Trophoblast cell (in vitro differentiated cells and primary cell): ENCODE results near the gene KRTAP9-2.

ENCODE experiments used
- DNase-seq, 2 donors: peaks; one replicate each; pipeline ENCODE4 v3.0.0-alpha.2; 2016
- H2AFZ ChIP-seq: 2 replicates; pipeline ENCODE4 v1.6.1; 2013; ENCODE audit warnings: low read length, moderate library complexity, mild to moderate bottlenecking; ENCODE audit not compliant: insufficient read depth, poor library complexity
- H2AK5ac ChIP-seq: 2 replicates; pipeline ENCODE4 v1.6.1; 2013; ENCODE audit warnings: mild to moderate bottlenecking, low read length
- H2BK120ac ChIP-seq: 2 replicates; pipeline ENCODE4 v1.6.1; 2013; ENCODE audit warnings: low read length, mild to moderate bottlenecking, moderate library complexity; ENCODE audit not compliant: insufficient read depth, poor library complexity
- H2BK12ac ChIP-seq: 2 replicates; pipeline ENCODE4 v1.6.1; 2013; ENCODE audit warnings: mild to moderate bottlenecking, low read length, moderate library complexity
- H2BK5ac ChIP-seq: 2 replicates; pipeline ENCODE4 v1.6.1; 2013; ENCODE audit warnings: low read length, low read depth, moderate library complexity, mild to moderate bottlenecking; ENCODE audit not compliant: poor library complexity
- H3K14ac ChIP-seq: 2 replicates; pipeline ENCODE4 v1.6.1; 2013; ENCODE audit warnings: mild to moderate bottlenecking, low read length
- H3K18ac ChIP-seq: 2 replicates; pipeline ENCODE4 v1.6.1; 2013; ENCODE audit warnings: mild to moderate bottlenecking, low read length
- H3K23ac ChIP-seq: 2 replicates; pipeline ENCODE4 v1.6.1; 2013; ENCODE audit warnings: low read length
- H3K27ac ChIP-seq: 2 replicates; pipeline ENCODE4 v1.5.1; 2013; ENCODE audit warnings: low read depth, mild to moderate bottlenecking, inconsistent platforms, low read length, moderate library complexity
- H3K27me3 ChIP-seq: 2 replicates; pipeline ENCODE4 v1.6.1; 2013; ENCODE audit warnings: inconsistent platforms, mild to moderate bottlenecking, low read length, moderate library complexity; ENCODE audit not compliant: insufficient read depth
- H3K36me3 ChIP-seq, 2 experiments: 1 replicate in 1 of 2; 2 replicates in 1 of 2; pipeline ENCODE4 v1.6.1; 2013; ENCODE audit warnings: low read length in 2 of 2, mild to moderate bottlenecking in 2 of 2, moderate library complexity in 1 of 2; ENCODE audit not compliant: insufficient read depth in 2 of 2, control insufficient read depth in 1 of 2
- H3K4ac ChIP-seq: 2 replicates; pipeline ENCODE4 v1.6.1; 2013; ENCODE audit warnings: low read depth, mild to moderate bottlenecking, low read length, moderate library complexity
- H3K4me1 ChIP-seq, 2 experiments: 1 replicate in 1 of 2; 2 replicates in 1 of 2; pipeline ENCODE4 v1.6.1; 2013; ENCODE audit warnings: low read length in 2 of 2, mild to moderate bottlenecking in 2 of 2, moderate library complexity in 1 of 2; ENCODE audit not compliant: insufficient read depth in 2 of 2, control insufficient read depth in 1 of 2
- H3K4me2 ChIP-seq: 2 replicates; pipeline ENCODE4 v1.6.1; 2013; ENCODE audit warnings: inconsistent platforms, mild to moderate bottlenecking, low read length, moderate library complexity
- H3K4me3 ChIP-seq: 2 replicates; pipeline ENCODE4 v1.5.1; 2013; ENCODE audit warnings: mild to moderate bottlenecking, low read depth, low read length, inconsistent platforms
- H3K79me1 ChIP-seq: one replicate; pipeline ENCODE4 v1.6.1; 2013; ENCODE audit warnings: low read length
- H3K79me2 ChIP-seq: 2 replicates; pipeline ENCODE4 v1.6.1; 2013; ENCODE audit warnings: low read length, mild to moderate bottlenecking; ENCODE audit not compliant: control insufficient read depth, insufficient read depth, poor library complexity
- H3K9ac ChIP-seq: 2 replicates; pipeline ENCODE4 v1.6.1; 2013; ENCODE audit warnings: mild to moderate bottlenecking, low read length
- H3K9me3 ChIP-seq: 2 replicates; pipeline ENCODE4 v1.6.1; 2013; ENCODE audit warnings: low read depth, mild to moderate bottlenecking, control low read depth, inconsistent platforms, low read length; ENCODE audit not compliant: insufficient read depth
- H4K12ac ChIP-seq: 2 replicates; pipeline ENCODE4 v1.6.1; 2013; ENCODE audit warnings: low read depth, mild to moderate bottlenecking, low read length, moderate library complexity
- H4K8ac ChIP-seq: 2 replicates; pipeline ENCODE4 v1.6.1; 2013; ENCODE audit warnings: low read depth, mild to moderate bottlenecking, low read length, moderate library complexity
- H4K91ac ChIP-seq: one replicate; pipeline ENCODE4 v1.6.1; 2013; ENCODE audit warnings: low read depth, mild to moderate bottlenecking, low read length, moderate library complexity
- WGBS: extraction: QIAGEN DNeasy Blood & Tissue Kit; methylation state at CpG from one replicate; pipeline ENCODE4 v1.1.7; 2013; ENCODE audit warnings: missing lambda C conversion rate; ENCODE audit not compliant: insufficient read length, insufficient coverage; ENCODE audit errors: extremely low coverage; 5-methylcytosine and 5-hydroxymethylcytosine counted together

Gene KRTAP9-2

DNA sequence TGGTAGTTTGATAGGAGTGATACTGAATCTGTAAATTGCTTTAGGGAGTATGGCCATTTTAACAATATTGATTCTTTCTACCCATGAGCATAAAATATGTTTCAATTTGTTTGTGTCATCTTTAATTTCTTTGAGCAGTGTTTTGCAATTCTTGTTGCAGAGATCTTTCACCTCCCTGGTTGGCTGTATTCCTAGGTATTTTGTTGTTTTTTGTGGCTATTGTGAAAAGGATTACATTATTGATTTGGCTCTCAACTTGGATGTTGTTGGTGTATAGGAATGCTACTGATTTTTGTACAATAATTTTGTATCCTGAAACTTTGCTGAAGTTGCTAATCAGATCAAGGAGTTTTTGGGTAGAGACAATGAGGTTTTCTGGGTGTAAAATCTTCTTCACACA, 32.0 kb downstream of the KRTAP9-2 start:
- H3K9me3 ChIP-seq = no peaks in the 10 kb centered on the region
- no peak overlapping the region for H3K4me2 ChIP-seq
- no peaks in the 10 kb centered on the region for H3K36me3 ChIP-seq
- H3K9ac ChIP-seq = no peak overlapping the region
- no peak overlapping the region for H3K27ac ChIP-seq
- H2BK120ac ChIP-seq = no peak overlapping the region
- no peak overlapping the region for H2BK12ac ChIP-seq
- H2AK5ac ChIP-seq = no peak overlapping the region
- no peak overlapping the region for H3K23ac ChIP-seq
- H3K18ac ChIP-seq = no peak overlapping the region
- H4K91ac ChIP-seq = no peak overlapping the region
- no peaks in the 10 kb centered on the region for H3K27me3 ChIP-seq
- H3K14ac ChIP-seq = no peak overlapping the region
- no peak overlapping the region for H2BK5ac ChIP-seq
- H3K4ac ChIP-seq = no peak overlapping the region
- DNase-seq = no peak
- no peaks in the 10 kb centered on the region for H3K4me1 ChIP-seq
- H4K12ac ChIP-seq = no peak overlapping the region
- H3K79me1 ChIP-seq = no peaks in the 10 kb centered on the region
- H3K79me2 ChIP-seq = no peaks in the 10 kb centered on the region
- H2AFZ ChIP-seq = no peak overlapping the region
- no peak overlapping the region for H4K8ac ChIP-seq
- no peak overlapping the region for H3K4me3 ChIP-seq

DNA sequence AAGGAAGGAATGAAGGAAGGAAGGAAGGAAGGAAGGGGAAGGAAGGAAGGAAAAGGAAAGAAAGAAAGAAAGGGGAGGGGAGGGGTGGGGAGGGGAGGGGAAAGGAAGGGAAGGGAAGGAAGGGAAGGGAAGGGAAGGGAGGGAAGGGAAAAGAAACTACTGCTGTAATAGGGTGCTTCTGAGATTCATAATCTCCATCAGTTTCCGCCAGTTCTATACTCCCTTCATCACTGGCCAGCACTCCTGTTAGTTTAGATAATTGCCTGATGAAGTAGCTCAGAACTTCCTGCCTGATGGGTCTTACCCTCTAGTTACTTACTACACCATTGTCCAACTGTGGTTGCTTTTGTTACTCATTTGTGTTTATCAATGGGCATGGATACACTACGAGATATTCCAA, 36.8 kb downstream of the KRTAP9-2 start:
- no peak overlapping the region for H3K23ac ChIP-seq
- no CpG with 5 or more reads among the region's 2 CpGs for WGBS
- no peak for DNase-seq
- no peaks in the 10 kb centered on the region for H3K36me3 ChIP-seq
- H3K4ac ChIP-seq = no peak overlapping the region
- no peak overlapping the region for H2BK5ac ChIP-seq
- no peak overlapping the region for H3K18ac ChIP-seq
- H2BK12ac ChIP-seq = no peak overlapping the region
- H3K27ac ChIP-seq = no peak overlapping the region
- no peak overlapping the region for H3K4me2 ChIP-seq
- H3K4me1 ChIP-seq = no peaks in the 10 kb centered on the region
- no peak overlapping the region for H2AFZ ChIP-seq
- no peaks in the 10 kb centered on the region for H3K79me1 ChIP-seq
- no peak overlapping the region for H3K14ac ChIP-seq
- H4K91ac ChIP-seq = no peak overlapping the region
- H3K4me3 ChIP-seq = no peak overlapping the region
- H3K9me3 ChIP-seq = no peaks in the 10 kb centered on the region
- no peak overlapping the region for H2BK120ac ChIP-seq
- no peak overlapping the region for H4K12ac ChIP-seq
- H3K79me2 ChIP-seq = no peaks in the 10 kb centered on the region
- H4K8ac ChIP-seq = no peak overlapping the region
- no peak overlapping the region for H3K9ac ChIP-seq
- H3K27me3 ChIP-seq = no peaks in the 10 kb centered on the region
- no peak overlapping the region for H2AK5ac ChIP-seq

- H3K23ac ChIP-seq = no peak overlapping the region
- H3K79me2 ChIP-seq = no peaks in the 10 kb centered on the region
- no peak overlapping the region for H2BK12ac ChIP-seq
- H3K36me3 ChIP-seq = no peaks in the 10 kb centered on the region
- no peak overlapping the region for H2BK5ac ChIP-seq
- no peak overlapping the region for H2AK5ac ChIP-seq
- DNase-seq = no peak
- H4K12ac ChIP-seq = no peak overlapping the region
- H3K9me3 ChIP-seq = no peaks in the 10 kb centered on the region
- no peak overlapping the region for H3K4ac ChIP-seq
- H3K4me2 ChIP-seq = no peak overlapping the region
- H2BK120ac ChIP-seq = no peak overlapping the region
- no peaks in the 10 kb centered on the region for H3K79me1 ChIP-seq
- no peak overlapping the region for H3K27ac ChIP-seq
- WGBS = no CpG with 5 or more reads among the region's 3 CpGs
- no peak overlapping the region for H3K18ac ChIP-seq
- H4K8ac ChIP-seq = no peak overlapping the region
- H3K27me3 ChIP-seq = no peaks in the 10 kb centered on the region
- no peak overlapping the region for H3K14ac ChIP-seq
- H4K91ac ChIP-seq = no peak overlapping the region
- no peak overlapping the region for H3K9ac ChIP-seq
- no peak overlapping the region for H2AFZ ChIP-seq
- H3K4me3 ChIP-seq = no peak overlapping the region
- no peaks in the 10 kb centered on the region for H3K4me1 ChIP-seq
Measured at GRCh38 chr17:41264599-41264998, 38.2 kb downstream of the KRTAP9-2 start.

- H3K27me3 ChIP-seq = no peaks in the 10 kb centered on the region
- no peak within 1 kb of the TSS for H3K27ac ChIP-seq
- H3K79me2 ChIP-seq = no peaks in the 10 kb centered on the region
- H3K4ac ChIP-seq = no peak within 1 kb of the TSS
- no peak within 1 kb of the TSS for H2BK120ac ChIP-seq
- no peaks in the 10 kb centered on the region for H3K36me3 ChIP-seq
- H3K4me2 ChIP-seq = no peak within 1 kb of the TSS
- no peaks in the 10 kb centered on the region for H3K79me1 ChIP-seq
- no peak for DNase-seq
- H4K91ac ChIP-seq = no peak within 1 kb of the TSS
- H2AK5ac ChIP-seq = no peak within 1 kb of the TSS
- no peak within 1 kb of the TSS for H4K12ac ChIP-seq
- no peak within 1 kb of the TSS for H4K8ac ChIP-seq
- H3K9ac ChIP-seq = no peak within 1 kb of the TSS
- H2BK5ac ChIP-seq = no peak within 1 kb of the TSS
- no peak within 1 kb of the TSS for H3K14ac ChIP-seq
- no peak within 1 kb of the TSS for H2AFZ ChIP-seq
- no peaks in the 10 kb centered on the region for H3K4me1 ChIP-seq
- no peak within 1 kb of the TSS for H3K23ac ChIP-seq
- no peaks in the 10 kb centered on the region for H3K9me3 ChIP-seq
- no peak within 1 kb of the TSS for H3K18ac ChIP-seq
- WGBS = no CpG with 5 or more reads among the region's 2 CpGs
- no peak within 1 kb of the TSS for H3K4me3 ChIP-seq
- no peak within 1 kb of the TSS for H2BK12ac ChIP-seq
Measured at GRCh38 chr17:41265078-41265477, 38.6 kb downstream of the KRTAP9-2 start, which contains the start of gene KRTAP9-6. KRTAP9-6 (plus strand) TSS chr17:41265378; CDS start chr17:41265378, 0 bp downstream.
